Fibroblast of the aortic adventitia (primary cell): ENCODE results near the gene VPS36. TPM values are rescaled to one million over a fixed set of nuclear protein-coding genes. Genes with fewer than 3 reads are reported as not detected.

Source experiments
- DNase-seq: peaks from one replicate; pipeline ENCODE4 v3.0.0-alpha.2; 2010; ENCODE audit warnings: low read depth
- H3K4me3 ChIP-seq: 2 replicates; pipeline ENCODE4 v1.5.1; 2011; ENCODE audit warnings: low read depth, mild to moderate bottlenecking, control low read depth, low read length, moderate library complexity
- total RNA-seq: library from RNA; depleted of rRNA; stranded (reverse); fragments of >200 nt; gene quantifications from 2 replicates; pipeline ENCODE4 v1.2.3, GENCODE V29; 2012; ENCODE audit warnings: low replicate concordance
- TF ChIP-seq, protein P1 (sequence below): IDR thresholded peaks from 2 replicates; pipeline ENCODE4 v1.5.1; 2011; ENCODE audit warnings: mild to moderate bottlenecking, low read length, control low read depth, inconsistent platforms; ENCODE audit not compliant: insufficient read depth

The VPS36 gene
- total RNA-seq, 1 donor, result 39.1 TPM

DNA sequence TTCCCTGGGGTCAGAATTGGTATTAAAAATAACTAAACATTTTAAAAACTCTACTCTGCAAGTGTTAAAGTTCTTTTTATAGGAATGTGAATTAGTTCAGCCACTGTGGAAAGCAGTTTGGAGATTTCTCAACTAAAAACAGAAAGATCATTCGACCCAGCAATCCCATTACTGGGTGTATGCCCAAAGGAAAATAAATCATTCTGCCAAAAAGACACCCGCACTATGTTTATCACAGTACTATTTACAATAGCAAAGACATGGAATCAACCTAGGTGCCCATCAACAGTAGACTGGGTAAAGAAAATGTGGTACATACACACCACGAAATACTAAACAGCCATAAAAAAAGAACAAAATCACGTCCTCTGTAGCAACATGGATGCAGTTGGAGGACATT is 43.8 kb downstream of the VPS36 start:
- peak; percentile 28 for DNase-seq
- H3K4me3 ChIP-seq, result peak overlapping the region; percentile 74
- TF ChIP-seq, protein P1, sequence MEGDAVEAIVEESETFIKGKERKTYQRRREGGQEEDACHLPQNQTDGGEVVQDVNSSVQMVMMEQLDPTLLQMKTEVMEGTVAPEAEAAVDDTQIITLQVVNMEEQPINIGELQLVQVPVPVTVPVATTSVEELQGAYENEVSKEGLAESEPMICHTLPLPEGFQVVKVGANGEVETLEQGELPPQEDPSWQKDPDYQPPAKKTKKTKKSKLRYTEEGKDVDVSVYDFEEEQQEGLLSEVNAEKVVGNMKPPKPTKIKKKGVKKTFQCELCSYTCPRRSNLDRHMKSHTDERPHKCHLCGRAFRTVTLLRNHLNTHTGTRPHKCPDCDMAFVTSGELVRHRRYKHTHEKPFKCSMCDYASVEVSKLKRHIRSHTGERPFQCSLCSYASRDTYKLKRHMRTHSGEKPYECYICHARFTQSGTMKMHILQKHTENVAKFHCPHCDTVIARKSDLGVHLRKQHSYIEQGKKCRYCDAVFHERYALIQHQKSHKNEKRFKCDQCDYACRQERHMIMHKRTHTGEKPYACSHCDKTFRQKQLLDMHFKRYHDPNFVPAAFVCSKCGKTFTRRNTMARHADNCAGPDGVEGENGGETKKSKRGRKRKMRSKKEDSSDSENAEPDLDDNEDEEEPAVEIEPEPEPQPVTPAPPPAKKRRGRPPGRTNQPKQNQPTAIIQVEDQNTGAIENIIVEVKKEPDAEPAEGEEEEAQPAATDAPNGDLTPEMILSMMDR, result no peak

DNA sequence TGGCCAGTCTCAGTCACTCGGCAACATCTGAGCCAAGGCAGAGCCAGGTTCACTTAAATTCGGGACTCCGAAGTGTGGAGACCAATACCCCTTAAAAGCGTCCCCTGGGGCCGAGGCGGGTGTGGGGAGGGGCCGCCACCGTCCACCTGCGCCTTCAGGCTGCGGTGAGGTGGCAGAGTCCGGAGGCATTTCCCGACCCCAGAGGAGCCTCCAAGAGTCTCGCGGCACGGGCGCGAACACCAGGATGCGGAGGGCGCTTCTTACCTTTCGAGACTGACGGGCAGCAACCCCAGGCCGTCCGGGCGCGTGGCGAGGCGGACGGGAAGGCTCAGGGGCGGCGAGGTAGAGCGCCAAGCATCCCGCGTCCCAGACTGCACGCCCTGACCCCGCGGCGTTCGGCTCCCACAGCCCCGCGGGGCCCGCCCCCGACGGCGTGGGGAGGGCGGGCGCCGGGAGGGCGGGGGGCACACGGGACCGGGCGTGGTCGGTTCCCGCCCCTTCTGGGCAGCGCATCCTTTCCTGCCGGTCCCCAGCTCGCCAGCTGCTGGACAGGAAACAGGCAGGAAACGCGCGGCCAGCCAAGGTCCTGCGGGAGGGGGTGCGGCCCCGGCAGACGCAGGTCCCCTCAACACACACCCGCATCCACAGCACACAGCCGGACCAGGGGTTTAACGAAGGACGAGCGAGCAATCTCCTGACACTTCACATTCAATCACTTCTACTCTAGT is 44.5 kb downstream of the VPS36 start, which contains the start of gene THSD1:
Gene THSD1, minus strand, starts transcription at position 406 of the 728 bp plus-strand sequence. CDS start 3,572 bp downstream, outside the sequence.
- TF ChIP-seq, protein P1, result no peak
- peak; percentile 55 for DNase-seq

DNA sequence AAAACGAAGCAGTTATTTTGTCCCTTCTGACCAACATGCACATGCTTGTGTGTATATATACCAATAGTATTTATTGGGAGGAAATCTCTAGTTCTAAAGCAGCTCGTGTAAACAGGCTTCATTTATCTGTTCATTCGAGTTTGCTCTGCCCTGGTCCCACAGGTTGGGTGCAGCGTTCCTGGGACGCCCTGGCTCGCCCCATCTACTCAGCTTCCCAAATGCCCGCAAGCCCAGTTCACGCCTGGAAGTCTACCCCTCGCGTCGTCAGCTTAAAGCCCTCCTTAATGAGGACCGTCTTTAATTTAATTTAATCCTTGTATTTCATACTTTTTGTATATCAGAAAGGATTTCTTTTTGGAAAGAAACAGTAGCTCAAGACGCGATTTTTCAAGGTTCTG is 45.1 kb downstream of the VPS36 start:
- H3K4me3 ChIP-seq, result peak overlapping the region; percentile 74
- TF ChIP-seq, protein P1, result no peak
- DNase-seq, result peak; percentile 19

More for the DNA sequence above, 44.5 kb downstream of the VPS36 start, which contains the start of gene THSD1:
- peak within 1 kb of the TSS; percentile 74 for H3K4me3 ChIP-seq

DNA sequence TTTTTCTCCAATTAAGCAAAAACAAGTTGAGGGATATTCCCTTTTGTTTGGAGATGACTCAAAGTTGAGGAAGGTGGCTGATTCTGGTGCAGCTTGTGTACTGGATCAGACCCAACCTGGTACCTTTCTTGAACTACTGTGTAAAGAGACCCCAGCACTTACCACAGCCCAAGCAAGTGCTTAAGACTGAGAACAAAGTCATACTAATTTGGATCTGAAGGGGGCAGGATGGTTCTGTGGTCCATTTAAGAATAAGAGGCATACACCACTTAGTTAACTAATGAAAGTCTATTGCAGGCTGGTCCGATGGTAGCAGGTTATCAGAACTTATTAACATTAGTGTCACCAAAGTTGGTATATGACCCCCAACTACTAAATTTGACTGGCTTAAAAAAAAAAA is 50.7 kb downstream of the VPS36 start:
- no peak overlapping the region for H3K4me3 ChIP-seq
- peak; percentile 53 for DNase-seq
- TF ChIP-seq, protein P1, result peak; percentile 43

DNA sequence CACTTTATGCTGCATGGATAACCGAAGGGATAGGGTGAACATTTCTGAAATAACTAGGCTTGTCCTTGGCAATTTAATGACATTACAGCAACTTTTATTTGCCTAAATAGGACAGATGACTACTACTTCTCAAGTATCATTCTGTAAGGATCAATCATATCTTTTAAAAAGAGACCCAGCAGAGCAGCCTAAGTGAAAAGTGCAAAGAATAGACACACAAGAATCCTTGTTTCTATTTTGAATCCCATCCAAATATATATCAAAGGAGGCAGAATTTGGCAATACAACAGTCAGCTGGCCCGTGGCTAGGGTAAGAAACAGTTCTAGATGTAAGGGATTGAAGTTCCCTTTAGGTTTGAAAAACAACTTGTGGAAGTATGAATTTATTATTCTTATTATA is 51.4 kb downstream of the VPS36 start:
- TF ChIP-seq, protein P1, result no peak
- no peak for DNase-seq
- H3K4me3 ChIP-seq, result no peak overlapping the region

DNA sequence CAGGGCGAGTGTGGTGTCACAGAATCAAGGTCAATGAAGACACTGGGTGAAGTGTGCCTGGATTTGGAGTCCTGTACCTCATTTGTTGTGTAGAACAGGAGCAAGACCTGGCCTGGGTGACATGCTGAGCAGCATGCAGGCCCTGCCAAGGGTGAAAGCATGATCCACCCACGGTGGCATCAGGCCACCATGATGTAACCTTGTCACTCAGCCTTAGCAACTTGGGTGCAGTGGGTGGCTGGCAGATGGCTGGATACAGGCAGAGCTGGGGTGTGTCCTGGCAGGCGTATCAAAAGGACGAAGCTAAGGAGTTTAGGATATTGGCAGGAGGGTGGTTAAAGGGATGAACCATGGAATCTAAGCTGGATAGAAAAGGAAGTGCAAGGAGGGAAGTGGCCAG is 54.7 kb downstream of the VPS36 start:
- no peak for DNase-seq
- TF ChIP-seq, protein P1, result no peak
- H3K4me3 ChIP-seq, result no peak overlapping the region
